CD8-positive, alpha-beta memory T cell (primary cell): Measurements from ENCODE around the gene BRME1. TPM values are rescaled to one million over a fixed set of nuclear protein-coding genes. Genes with fewer than 3 reads are reported as not detected.

ENCODE experiments used
- CTCF ChIA-PET: fragments of 350-600 bp; sonication (Branson Sonifier 250); formaldehyde crosslinking; loops from one replicate; lab custom pipeline; 2021; ENCODE audit warnings: antibody characterized with exemption; lab: Charles Lee
- POLR2A ChIA-PET: fragments of 350-600 bp; sonication (Branson Sonifier 250); formaldehyde crosslinking; loops from one replicate; lab custom pipeline; 2021; ENCODE audit warnings: antibody characterized with exemption; lab: Charles Lee
- DNase-seq, 5 donors: peaks; one replicate each; pipeline versions ENCODE4 v3.0.0 to v3.0.0-alpha.2; 2020 to 2022; ENCODE audit warnings: mixed read lengths in 1 of 5
- H3K27ac ChIP-seq: one replicate; pipeline ENCODE4 v1.7.0; 2013; ENCODE audit warnings: low read depth, mild to moderate bottlenecking, low read length, moderate library complexity
- H3K27me3 ChIP-seq: 2 replicates; pipeline ENCODE4 v1.7.0; 2013; ENCODE audit warnings: low read length, mild to moderate bottlenecking; ENCODE audit not compliant: insufficient read depth, poor library complexity, severe bottlenecking
- H3K36me3 ChIP-seq: 2 replicates; pipeline ENCODE4 v1.7.0; 2013; ENCODE audit warnings: mild to moderate bottlenecking, low read length, moderate library complexity; ENCODE audit not compliant: insufficient read depth
- H3K4me1 ChIP-seq: 2 replicates; pipeline ENCODE4 v1.7.0; 2013; ENCODE audit warnings: mild to moderate bottlenecking, low read length, moderate library complexity; ENCODE audit not compliant: insufficient read depth
- H3K4me3 ChIP-seq: 2 replicates; pipeline ENCODE4 v1.7.0; 2013; ENCODE audit warnings: mild to moderate bottlenecking, low read length
- H3K9me3 ChIP-seq: 2 replicates; pipeline ENCODE4 v1.7.0; 2013; ENCODE audit warnings: mild to moderate bottlenecking, low read length
- H3K27ac Mint-ChIP-seq, 8 donors: one replicate each; pipeline ENCODE4 v1.8.0; 2020 to 2021; ENCODE audit warnings: mixed read lengths in 8 of 8, mild to moderate bottlenecking in 6 of 8, inconsistent platforms in 3 of 8, moderate library complexity in 3 of 8
- H3K27me3 Mint-ChIP-seq, 2 donors: one replicate each; pipeline ENCODE4 v1.8.0; 2020 to 2021; ENCODE audit warnings: mixed read lengths in 2 of 2, mild to moderate bottlenecking in 1 of 2, moderate library complexity in 1 of 2
- H3K36me3 Mint-ChIP-seq, 3 donors: one replicate each; pipeline ENCODE4 v1.8.0; 2020 to 2021; ENCODE audit warnings: mixed read lengths in 3 of 3, inconsistent platforms in 1 of 3, mild to moderate bottlenecking in 1 of 3
- H3K4me1 Mint-ChIP-seq, 3 donors: one replicate each; pipeline ENCODE4 v1.8.0; 2020 to 2021; ENCODE audit warnings: mixed read lengths in 3 of 3, inconsistent platforms in 1 of 3, mild to moderate bottlenecking in 1 of 3
- H3K4me3 Mint-ChIP-seq, 7 donors: one replicate each; pipeline ENCODE4 v1.8.0; 2020 to 2021; ENCODE audit warnings: mixed read lengths in 7 of 7, mild to moderate bottlenecking in 6 of 7, moderate library complexity in 4 of 7, inconsistent platforms in 2 of 7
- H3K9me3 Mint-ChIP-seq, 5 donors: one replicate each; pipeline ENCODE4 v1.8.0; 2020 to 2022; ENCODE audit warnings: mixed read lengths in 5 of 5, mild to moderate bottlenecking in 3 of 5, moderate library complexity in 2 of 5, inconsistent platforms in 1 of 5
- polyA plus RNA-seq: library from polyadenylated mRNA; unstranded; fragments of 300-500 nt; fragmentation: Illumina TruSeq; gene quantifications from one replicate; pipeline ENCODE4 v1.2.3, GENCODE V29; 2021
- total RNA-seq, 2 experiments: library from RNA; stranded (reverse); gene quantifications; one replicate each; pipeline ENCODE4 v1.2.3, GENCODE V29; 2021

Gene BRME1
- total and polyA plus RNA-seq, 3 experiments from 2014 or later, result 3.5 to 8.2 (median 6.8) TPM

- peaks cover 88% of the 10 kb centered on the region for H3K4me1 ChIP-seq
- H3K4me3 Mint-ChIP-seq, result peak overlapping the region; percentile 92 to 98 (median 94)
- CTCF ChIA-PET, result interaction anchor here (0.7 to 7.6 kb wide), 3 partner anchors 9 to 54 kb away, joined by 3 to 53 read pairs (median 4); no protein-coding TSS in a partner anchor
- H3K36me3 Mint-ChIP-seq, result peaks cover 0 to 39% (median 2%) of the 10 kb centered on the region in 3 donors
- peak overlapping the region; percentile 99 for H3K27ac ChIP-seq
- peak overlapping the region; percentile 97 to 100 (median 100) for H3K27ac Mint-ChIP-seq
- no peak for DNase-seq
- peaks cover 0 to 44% of the 10 kb centered on the region in 2 donors for H3K27me3 Mint-ChIP-seq
- H3K9me3 Mint-ChIP-seq, result peaks cover 0 to 9% (median 0%) of the 10 kb centered on the region in 5 donors
- H3K27me3 ChIP-seq, result no peaks in the 10 kb centered on the region
- POLR2A ChIA-PET, result interaction anchor here (0.7 to 3.0 kb wide), 6 partner anchors 9 to 94 kb away, joined by 4 to 15 read pairs (median 4); partner anchors contain the start of genes C19orf53 and ZSWIM4
- no peaks in the 10 kb centered on the region for H3K36me3 ChIP-seq
- H3K4me3 ChIP-seq, result peak overlapping the region; percentile 86
- H3K4me1 Mint-ChIP-seq, result peaks cover 60 to 85% (median 65%) of the 10 kb centered on the region in 3 donors
- H3K9me3 ChIP-seq, result no peaks in the 10 kb centered on the region
Observed at GRCh38 chr19:13841962-13842290, 64.0 kb downstream of the BRME1 start.

- Histone ChIP-seq H3K9me3 (no peaks in the 10 kb centered on the region), H3K27me3 (no peaks in the 10 kb centered on the region), H3K36me3 (no peaks in the 10 kb centered on the region), H3K4me1 (peaks cover 88% of the 10 kb centered on the region), H3K4me3 (peak overlapping the region; percentile 86), H3K27ac (peak overlapping the region; percentile 99)
- peaks cover 0 to 6% (median 0%) of the 10 kb centered on the region in 5 donors for H3K9me3 Mint-ChIP-seq
- H3K27me3 Mint-ChIP-seq, result peaks cover 0 to 38% of the 10 kb centered on the region in 2 donors
- POLR2A ChIA-PET, result interaction anchor here (0.7 to 3.0 kb wide), 7 partner anchors 10 to 93 kb away, joined by 4 to 15 read pairs (median 5); partner anchors contain the start of genes C19orf53 and ZSWIM4
- CTCF ChIA-PET, result interaction anchor here (0.7 to 7.6 kb wide), 5 partner anchors 10 to 61 kb away, joined by 3 to 53 read pairs (median 4); no protein-coding TSS in a partner anchor
- H3K4me3 Mint-ChIP-seq, result peak overlapping the region; percentile 92 to 98 (median 94)
- peak overlapping the region; percentile 97 to 100 (median 100) for H3K27ac Mint-ChIP-seq
- peaks cover 57 to 85% (median 63%) of the 10 kb centered on the region in 3 donors for H3K4me1 Mint-ChIP-seq
- peak in 3 of 5 donors; percentile 46 to 70 (median 57) for DNase-seq
- peaks cover 0 to 36% (median 2%) of the 10 kb centered on the region in 3 donors for H3K36me3 Mint-ChIP-seq
Observed at GRCh38 chr19:13841086-13841961, 64.6 kb downstream of the BRME1 start.

GRCh38 chr19:13840305-13841085, 65.4 kb downstream of the BRME1 start:
- H3K4me1 Mint-ChIP-seq, result peaks cover 53 to 83% (median 55%) of the 10 kb centered on the region in 3 donors
- Histone ChIP-seq H3K36me3 (no peaks in the 10 kb centered on the region), H3K4me1 (peaks cover 89% of the 10 kb centered on the region), H3K27me3 (no peaks in the 10 kb centered on the region), H3K27ac (peak overlapping the region; percentile 99), H3K4me3 (peak overlapping the region; percentile 86), H3K9me3 (no peaks in the 10 kb centered on the region)
- CTCF ChIA-PET, result interaction anchor here (0.6 to 7.6 kb wide), 5 partner anchors 11 to 1473 kb away, joined by 3 to 53 read pairs (median 5); no protein-coding TSS in a partner anchor
- H3K9me3 Mint-ChIP-seq, result peaks cover 0 to 8% (median 0%) of the 10 kb centered on the region in 5 donors
- POLR2A ChIA-PET, result interaction anchor here (0.6 to 3.0 kb wide), 8 partner anchors 10 to 106 kb away, joined by 3 to 15 read pairs (median 6); partner anchors contain the start of gene ZSWIM4
- peaks cover 0 to 40% (median 2%) of the 10 kb centered on the region in 3 donors for H3K36me3 Mint-ChIP-seq
- peak overlapping the region; percentile 97 to 100 (median 100) for H3K27ac Mint-ChIP-seq
- peak overlapping the region; percentile 92 to 98 (median 94) for H3K4me3 Mint-ChIP-seq
- peaks cover 0 to 36% of the 10 kb centered on the region in 2 donors for H3K27me3 Mint-ChIP-seq
- peak in 4 of 5 donors; percentile 52 to 77 (median 58) for DNase-seq

- H3K4me3 ChIP-seq, result peak overlapping the region; percentile 86
- peak overlapping the region; percentile 97 to 100 (median 100) for H3K27ac Mint-ChIP-seq
- peaks cover 50 to 79% (median 51%) of the 10 kb centered on the region in 3 donors for H3K4me1 Mint-ChIP-seq
- H3K36me3 Mint-ChIP-seq, result peaks cover 0 to 44% (median 2%) of the 10 kb centered on the region in 3 donors
- peaks cover 0 to 36% of the 10 kb centered on the region in 2 donors for H3K27me3 Mint-ChIP-seq
- no peak for DNase-seq
- peak overlapping the region; percentile 92 to 98 (median 94) for H3K4me3 Mint-ChIP-seq
- POLR2A ChIA-PET, result interaction anchor here (0.6 to 3.0 kb wide), 5 partner anchors 11 to 107 kb away, joined by 3 to 15 read pairs (median 6); partner anchors contain the start of gene ZSWIM4
- peak overlapping the region; percentile 99 for H3K27ac ChIP-seq
- H3K9me3 Mint-ChIP-seq, result peaks cover 0 to 8% (median 0%) of the 10 kb centered on the region in 5 donors
- no peaks in the 10 kb centered on the region for H3K27me3 ChIP-seq
- no peaks in the 10 kb centered on the region for H3K9me3 ChIP-seq
- H3K36me3 ChIP-seq, result no peaks in the 10 kb centered on the region
- H3K4me1 ChIP-seq, result peaks cover 84% of the 10 kb centered on the region
- CTCF ChIA-PET, result interaction anchor here (0.6 to 7.6 kb wide), 3 partner anchors 22 to 1474 kb away, joined by 5 to 53 read pairs (median 31); no protein-coding TSS in a partner anchor
Observed at GRCh38 chr19:13839938-13840304, 66.0 kb downstream of the BRME1 start.

DNA sequence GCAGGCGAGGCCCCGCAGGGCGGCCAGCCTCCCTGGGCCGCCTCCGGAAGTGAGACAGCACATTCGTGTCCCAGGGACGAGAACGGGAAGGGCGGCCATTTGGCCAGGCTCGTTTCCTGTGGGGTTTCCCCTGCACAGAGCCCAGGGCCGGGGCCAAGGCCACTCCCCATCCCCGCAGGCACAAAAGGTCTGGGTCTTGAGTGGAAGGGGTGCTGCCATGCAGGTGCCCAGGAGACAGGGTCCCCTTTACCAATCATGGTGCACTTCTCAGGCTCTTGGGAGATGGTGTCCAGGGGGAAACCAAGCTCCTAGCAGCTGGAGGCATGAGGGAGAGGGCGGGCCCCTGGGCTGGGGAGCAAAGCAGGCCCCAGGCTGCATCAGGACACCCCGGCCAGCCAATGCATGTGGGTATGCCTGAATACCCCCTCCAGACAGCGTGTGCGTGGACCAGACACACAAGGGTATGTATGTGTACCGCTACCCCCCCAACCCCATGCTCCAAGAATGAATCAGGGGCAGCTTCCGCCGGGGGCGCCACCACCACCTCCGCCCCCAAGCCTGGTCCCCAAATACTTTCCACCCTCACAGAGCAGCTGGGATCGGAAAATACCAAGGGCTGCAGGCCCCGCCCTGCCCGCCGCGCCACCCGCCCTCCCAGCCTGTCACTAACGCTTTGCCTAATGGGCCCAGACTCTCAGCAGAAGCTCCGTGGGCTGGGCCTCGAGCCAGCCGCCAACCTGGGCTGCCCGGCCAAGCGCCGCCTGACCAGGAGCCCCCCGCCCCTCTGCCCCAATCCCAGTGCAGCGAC, 66.6 kb downstream of the BRME1 start:
- Histone ChIP-seq H3K27me3 (no peaks in the 10 kb centered on the region), H3K27ac (peak overlapping the region; percentile 99), H3K4me3 (peak overlapping the region; percentile 86), H3K9me3 (no peaks in the 10 kb centered on the region), H3K36me3 (no peaks in the 10 kb centered on the region), H3K4me1 (peaks cover 82% of the 10 kb centered on the region)
- CTCF ChIA-PET, result interaction anchor here (1.0 to 7.6 kb wide), 4 partner anchors 19 to 51 kb away, joined by 3 to 53 read pairs (median 17); partner anchors contain the start of gene ZSWIM4
- Mint-ChIP-seq H3K4me1 (peaks cover 47 to 76% (median 51%) of the 10 kb centered on the region in 3 donors), H3K4me3 (peak overlapping the region; percentile 92 to 98 (median 94)), H3K9me3 (peaks cover 0 to 8% (median 0%) of the 10 kb centered on the region in 5 donors), H3K27ac (peak overlapping the region; percentile 97 to 100 (median 100)), H3K36me3 (peaks cover 0 to 46% (median 2%) of the 10 kb centered on the region in 3 donors), H3K27me3 (peaks cover 0 to 38% of the 10 kb centered on the region in 2 donors)
- POLR2A ChIA-PET, result interaction anchor here (0.6 to 3.0 kb wide), 7 partner anchors 9 to 107 kb away, joined by 3 to 15 read pairs (median 5); partner anchors contain the start of gene ZSWIM4
- DNase-seq, result peak; percentile 73 to 95 (median 80)

- Histone ChIP-seq H3K36me3 (no peaks in the 10 kb centered on the region), H3K4me3 (peak overlapping the region; percentile 86), H3K9me3 (no peaks in the 10 kb centered on the region), H3K27me3 (no peaks in the 10 kb centered on the region), H3K4me1 (peaks cover 81% of the 10 kb centered on the region), H3K27ac (peak overlapping the region; percentile 99)
- ChIA-PET POLR2A (interaction anchor here (0.5 to 2.0 kb wide), 5 partner anchors 8 to 51 kb away, joined by 3 to 6 read pairs (median 4); partner anchors contain the start of gene ZSWIM4), CTCF (interaction anchor here (1.0 to 7.6 kb wide), 4 partner anchors 18 to 50 kb away, joined by 3 to 53 read pairs (median 17); partner anchors contain the start of gene ZSWIM4)
- H3K27me3 Mint-ChIP-seq, result peaks cover 0 to 38% of the 10 kb centered on the region in 2 donors
- peaks cover 0 to 8% (median 0%) of the 10 kb centered on the region in 5 donors for H3K9me3 Mint-ChIP-seq
- H3K27ac Mint-ChIP-seq, result peak overlapping the region; percentile 97 to 100 (median 100)
- DNase-seq, result peak in 1 of 5 donors; percentile 48
- peaks cover 53 to 76% (median 55%) of the 10 kb centered on the region in 3 donors for H3K4me1 Mint-ChIP-seq
- peak overlapping the region; percentile 92 to 98 (median 94) for H3K4me3 Mint-ChIP-seq
- H3K36me3 Mint-ChIP-seq, result peaks cover 0 to 52% (median 2%) of the 10 kb centered on the region in 3 donors
Observed at GRCh38 chr19:13838435-13839129, 67.3 kb downstream of the BRME1 start.
